ENCODE measurements around the gene NAA20.

The NAA20 gene

DNA sequence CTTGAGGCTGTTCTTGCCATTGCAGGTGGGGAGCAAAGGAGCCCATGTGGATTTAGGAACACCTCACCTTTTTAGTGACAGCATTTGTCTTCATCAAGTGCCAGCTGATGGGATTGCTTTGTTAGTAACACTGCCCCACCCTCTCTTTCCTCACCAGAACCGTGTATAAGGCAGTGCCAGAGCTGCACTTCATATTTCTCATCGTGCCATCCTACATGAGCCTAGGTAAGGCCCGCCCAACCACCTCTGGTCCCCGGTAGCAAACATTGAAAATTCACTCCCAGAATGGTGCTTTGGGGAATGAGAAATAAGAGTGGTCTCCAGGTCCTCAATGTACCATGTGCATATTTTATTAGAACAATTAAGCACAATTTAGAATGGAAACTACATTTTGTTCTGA is 57.9 kb downstream of the NAA20 start:
- no peak for DNase-seq (ENCODE audit: extremely low read depth, insufficient read length)
- H3K27me3 ChIP-seq (replicated peaks; ENCODE audit: control insufficient read depth, insufficient read depth, low read length), result no peaks in the 10 kb centered on the region; the same call in 1 of the 2 replicates
- H3K4me3 ChIP-seq (replicated peaks; ENCODE audit: low read depth, low read length), result no peak overlapping the region
- no peaks in the 10 kb centered on the region for H3K36me3 ChIP-seq (ENCODE audit: control insufficient read depth, insufficient read depth, low read length)
- no peak for TF ChIP-seq CTCF (IDR thresholded peaks at IDR 0.05; ENCODE audit: insufficient read depth, low read length, poor library complexity, severe bottlenecking)

DNA sequence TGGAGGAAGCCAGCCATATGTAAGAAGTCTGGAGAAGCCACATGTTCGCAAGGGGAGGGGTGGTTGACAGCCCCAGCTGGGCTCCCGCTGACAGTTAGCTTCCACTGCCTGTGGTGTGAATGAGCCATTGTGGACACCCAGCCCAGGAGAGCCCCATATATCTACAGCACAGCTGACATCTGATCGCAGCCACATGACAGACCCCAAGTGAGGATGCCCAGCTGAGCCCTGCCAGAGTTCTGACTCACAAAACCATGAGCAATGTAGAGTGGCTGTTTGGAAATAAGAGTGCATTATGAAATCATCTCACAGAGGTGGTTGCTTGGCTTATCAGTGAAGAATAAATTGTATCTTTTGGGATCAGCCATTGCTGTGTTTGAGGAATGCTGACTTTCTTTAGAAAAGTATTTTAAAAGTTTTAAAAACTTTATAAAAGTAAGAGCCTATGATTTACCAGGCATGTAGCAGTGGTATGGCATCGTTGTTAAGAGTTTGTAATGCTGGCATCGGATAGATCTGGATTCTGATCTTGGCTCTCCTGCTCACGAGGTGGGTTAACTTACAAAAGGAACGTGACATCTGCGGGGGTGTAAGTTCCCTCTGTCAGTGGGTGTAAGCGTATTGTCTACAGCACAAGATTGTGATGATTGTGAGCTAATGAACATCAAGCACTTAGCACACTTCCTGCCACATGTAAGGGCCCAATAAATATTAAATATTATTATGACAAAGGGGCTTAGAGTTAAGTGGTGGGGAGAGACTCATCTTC is 59.3 kb downstream of the NAA20 start:
- no peaks in the 10 kb centered on the region for H3K36me3 ChIP-seq (ENCODE audit: control insufficient read depth, insufficient read depth, low read length)
- peaks cover 1% of the 10 kb centered on the region for H3K27me3 ChIP-seq (replicated peaks; ENCODE audit: control insufficient read depth, insufficient read depth, low read length)
- TF ChIP-seq CTCF (IDR thresholded peaks at IDR 0.05; ENCODE audit: insufficient read depth, low read length, poor library complexity, severe bottlenecking), result no peak
- H3K4me3 ChIP-seq (replicated peaks; ENCODE audit: low read depth, low read length), result no peak overlapping the region
- DNase-seq (ENCODE audit: extremely low read depth, insufficient read length), result no peak

DNA sequence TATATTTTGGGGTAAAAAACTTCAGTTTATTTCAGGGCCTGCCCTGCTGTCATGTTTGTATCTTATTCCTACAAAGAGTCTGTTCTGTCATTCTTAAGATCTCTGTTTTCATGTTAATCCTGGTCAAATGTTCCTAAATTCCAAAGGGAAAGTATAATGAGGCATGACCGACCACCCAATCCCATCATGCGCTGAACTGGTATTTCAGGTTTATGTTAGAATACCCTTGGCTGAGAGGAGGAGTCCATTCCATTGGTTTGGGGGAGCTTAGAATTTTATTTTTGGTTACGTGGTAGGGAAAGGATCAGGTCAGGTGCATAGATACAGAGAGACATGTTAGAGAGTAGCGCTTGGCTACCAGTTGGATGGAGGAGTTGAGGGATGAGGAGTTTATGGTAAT is 60.9 kb downstream of the NAA20 start:
- Histone ChIP-seq H3K27me3 (replicated peaks; ENCODE audit: control insufficient read depth, insufficient read depth, low read length) (peaks cover 1% of the 10 kb centered on the region), H3K36me3 (ENCODE audit: control insufficient read depth, insufficient read depth, low read length) (no peaks in the 10 kb centered on the region), H3K4me3 (replicated peaks; ENCODE audit: low read depth, low read length) (no peak overlapping the region)
- DNase-seq (ENCODE audit: extremely low read depth, insufficient read length), result no peak
- TF ChIP-seq CTCF (IDR thresholded peaks at IDR 0.05; ENCODE audit: insufficient read depth, low read length, poor library complexity, severe bottlenecking), result no peak

DNA sequence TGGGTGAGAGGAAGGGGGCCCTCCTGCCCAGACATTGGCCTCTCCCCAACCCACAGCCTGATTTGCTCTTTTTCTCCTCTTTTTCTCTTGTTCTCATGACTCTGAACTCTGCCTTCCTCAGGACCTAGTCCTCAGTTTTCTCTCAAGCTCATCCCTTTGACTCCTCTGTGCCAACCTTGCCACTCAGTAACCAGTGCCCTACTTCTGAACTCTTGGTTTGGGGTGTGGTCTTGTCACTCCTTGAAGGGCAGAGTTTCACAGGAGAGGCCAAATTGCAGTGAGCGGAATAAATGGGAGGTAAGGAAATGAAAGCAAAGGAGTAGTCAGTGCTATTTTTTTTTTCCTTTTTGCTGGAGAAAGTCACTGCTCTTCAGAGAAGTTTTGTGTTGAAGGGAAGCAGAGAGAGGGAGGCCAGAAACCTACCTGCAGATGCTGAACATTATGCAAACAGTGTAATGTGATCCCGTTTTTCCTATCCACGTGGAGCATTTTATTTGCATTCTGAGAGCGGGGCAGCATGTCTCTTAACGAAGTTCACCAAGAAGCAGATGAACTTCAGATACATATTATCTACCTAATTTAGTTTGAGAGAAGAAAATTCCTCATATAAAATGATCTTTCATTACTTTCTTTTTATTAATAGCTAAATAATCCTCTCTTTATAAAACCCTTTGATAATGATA is 62.1 kb downstream of the NAA20 start:
- no peak overlapping the region for H3K4me3 ChIP-seq (replicated peaks; ENCODE audit: low read depth, low read length)
- DNase-seq (ENCODE audit: extremely low read depth, insufficient read length), result no peak
- no peak for TF ChIP-seq CTCF (IDR thresholded peaks at IDR 0.05; ENCODE audit: insufficient read depth, low read length, poor library complexity, severe bottlenecking)
- H3K36me3 ChIP-seq (ENCODE audit: control insufficient read depth, insufficient read depth, low read length), result no peaks in the 10 kb centered on the region
- H3K27me3 ChIP-seq (replicated peaks; ENCODE audit: control insufficient read depth, insufficient read depth, low read length), result peaks cover 1% of the 10 kb centered on the region
